ENCODE data around the gene VAPA. TPM values are rescaled to one million over a fixed set of nuclear protein-coding genes. Genes with fewer than 3 reads are reported as not detected.
"Not testable (repeated sequence)": the region's sequence is repeated elsewhere in the genome, so short reads cannot be mapped to it uniquely, and the experiment has no call there.

The VAPA gene
- total RNA-seq, 1 donor from 2014 or later, result 169 TPM

- no peak for TF ChIP-seq CTCF (conservative IDR thresholded peaks at IDR 0.05; ENCODE audit: low read depth, low read length)
- H3K4me3 ChIP-seq (ENCODE audit: low read depth, low read length), result no peak overlapping the region
- DNase-seq (ENCODE audit: low read depth), result no peak
These were observed 27.8 kb upstream of the VAPA start for GRCh38 chr18:9886005-9886348.

- H3K4me3 ChIP-seq (ENCODE audit: low read depth, low read length), result no peak overlapping the region
- TF ChIP-seq CTCF (conservative IDR thresholded peaks at IDR 0.05; ENCODE audit: low read depth, low read length), result no peak
- no peak for DNase-seq (ENCODE audit: low read depth)
These were observed 25.8 kb upstream of the VAPA start for GRCh38 chr18:9887992-9888391.

- DNase-seq (ENCODE audit: low read depth), result no peak
- TF ChIP-seq CTCF (conservative IDR thresholded peaks at IDR 0.05; ENCODE audit: low read depth, low read length), result no peak
- no peak overlapping the region for H3K4me3 ChIP-seq (ENCODE audit: low read depth, low read length)
These were observed 23.6 kb upstream of the VAPA start for GRCh38 chr18:9890196-9890595.

- no peak for TF ChIP-seq CTCF (conservative IDR thresholded peaks at IDR 0.05; ENCODE audit: low read depth, low read length)
- no peak for DNase-seq (ENCODE audit: low read depth)
- H3K4me3 ChIP-seq (ENCODE audit: low read depth, low read length), result no peak overlapping the region
These were observed 22.9 kb upstream of the VAPA start for GRCh38 chr18:9890957-9891356.

GRCh38 chr18:9891515-9891914 is 22.3 kb upstream of the VAPA start:
- not testable (repeated sequence) for DNase-seq (ENCODE audit: low read depth)

GRCh38 chr18:9894454-9895068 is 19.3 kb upstream of the VAPA start:
- no peak for TF ChIP-seq CTCF (conservative IDR thresholded peaks at IDR 0.05; ENCODE audit: low read depth, low read length)
- no peak overlapping the region for H3K4me3 ChIP-seq (ENCODE audit: low read depth, low read length)
- DNase-seq (ENCODE audit: low read depth), result no peak

More at GRCh38 chr18:9891515-9891914, 22.3 kb upstream of the VAPA start:
- not testable (repeated sequence) for H3K4me3 ChIP-seq (ENCODE audit: low read depth, low read length)

GRCh38 chr18:9897129-9897528 is 16.7 kb upstream of the VAPA start:
- no peak for DNase-seq (ENCODE audit: low read depth)
- TF ChIP-seq CTCF (conservative IDR thresholded peaks at IDR 0.05; ENCODE audit: low read depth, low read length), result no peak
- H3K4me3 ChIP-seq (ENCODE audit: low read depth, low read length), result no peak overlapping the region

- not testable (repeated sequence) for DNase-seq (ENCODE audit: low read depth); H3K4me3 ChIP-seq (ENCODE audit: low read depth, low read length)
These were observed 16.0 kb upstream of the VAPA start for GRCh38 chr18:9897787-9898291.

All from epithelial cell of proximal tubule (primary cell).